ENCODE data around the gene TPT1. TPM values are rescaled to one million over a fixed set of nuclear protein-coding genes. Genes with fewer than 3 reads are reported as not detected.
A peak's percentile ranks its signal among the peaks of the same experiment; 100 is the strongest.

The TPT1 gene
- total and polyA plus RNA-seq, 2 of the 13 experiments (the other 11 are each of a cell fraction or from before 2014, with no cell fraction given) = 2,953 to 3,594 TPM

DNA sequence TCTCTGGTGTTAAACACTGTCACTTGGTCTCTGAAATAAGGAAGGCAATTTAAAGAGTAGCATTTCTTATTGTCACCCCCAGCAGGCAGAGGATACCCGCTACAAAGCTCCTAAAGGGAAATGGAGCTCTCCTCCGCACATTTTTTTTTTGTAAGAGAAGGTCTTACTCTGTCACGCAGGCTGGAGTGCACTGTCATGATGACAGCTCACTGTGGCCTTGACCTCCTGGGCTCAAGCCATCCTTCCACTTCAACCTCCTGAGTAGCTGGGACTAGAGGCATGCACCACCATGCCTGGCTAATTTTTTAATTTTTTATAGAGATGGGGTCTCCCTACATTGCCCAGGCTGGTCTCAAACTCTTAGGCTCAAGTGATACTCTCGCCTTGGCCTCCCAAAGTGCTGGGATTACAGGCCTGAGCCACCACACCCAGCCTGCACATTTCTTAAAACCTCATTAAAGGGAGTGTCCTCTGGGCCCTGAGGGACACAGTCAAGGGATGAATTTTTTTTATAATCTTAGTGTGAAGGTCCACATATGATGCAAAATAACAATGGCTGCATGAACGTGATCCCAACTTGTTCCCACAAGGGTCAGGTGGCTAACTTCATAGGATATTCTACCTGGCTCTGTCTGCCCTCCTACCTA, 45.0 kb upstream of the TPT1 start (continued):
- TF ChIP-seq NR2F1 (CRISPR knock-in tag; IDR thresholded peaks at IDR 0.05) (peak in 1 of 2 experiments; percentile 55; a peak in 1 of 4 replicates), NFE2L2 (IDR thresholded peaks at IDR 0.05; ENCODE audit: low read length) (peak; percentile 62; the same call in 1 of the 2 replicates), ZBTB33 (CRISPR knock-in tag; IDR thresholded peaks at IDR 0.05) (no peak), ZMYM3 (CRISPR knock-in tag; IDR thresholded peaks at IDR 0.05) (no peak), ADNP (CRISPR knock-in tag; IDR thresholded peaks at IDR 0.05) (no peak), GRHL1 (CRISPR knock-in tag; conservative IDR thresholded peaks at IDR 0.05) (no peak), NR2F6 (IDR thresholded peaks at IDR 0.05) (peak; percentile 69), NR2F6 (CRISPR knock-in tag; IDR thresholded peaks at IDR 0.05) (peak; percentile 66), KDM4B (CRISPR knock-in tag; IDR thresholded peaks at IDR 0.05) (no peak), ZNF468 (CRISPR knock-in tag; IDR thresholded peaks at IDR 0.05) (no peak), ZNF367 (CRISPR knock-in tag; IDR thresholded peaks at IDR 0.05; ENCODE audit: borderline replicate concordance) (no peak), TCF7 (IDR thresholded peaks at IDR 0.05; ENCODE audit: low read depth) (no peak), SNAI1 (CRISPR knock-in tag; IDR thresholded peaks at IDR 0.05; ENCODE audit: borderline replicate concordance) (no peak), ZNF776 (CRISPR knock-in tag; IDR thresholded peaks at IDR 0.05) (no peak), ZSCAN31 (CRISPR knock-in tag; IDR thresholded peaks at IDR 0.05; ENCODE audit: low read depth) (no peak), RARA (CRISPR knock-in tag; IDR thresholded peaks at IDR 0.05) (peak; percentile 42; the same call in 1 of the 2 replicates), RFX5 (IDR thresholded peaks at IDR 0.05; ENCODE audit: low read depth, low read length) (no peak), NR1H2 (CRISPR knock-in tag; IDR thresholded peaks at IDR 0.05; ENCODE audit: borderline replicate concordance, low read depth) (no peak), ZSCAN22 (CRISPR knock-in tag; IDR thresholded peaks at IDR 0.05) (no peak), HMGA1 (CRISPR knock-in tag; conservative IDR thresholded peaks at IDR 0.05) (no peak), KLF15 (CRISPR knock-in tag; IDR thresholded peaks at IDR 0.05; ENCODE audit: borderline replicate concordance) (no peak), TAF15 (IDR thresholded peaks at IDR 0.05; ENCODE audit: low read depth, low read length, poor library complexity, severe bottlenecking) (no peak)

All from HepG2 (cell line).